Heart right ventricle (tissue), 16 donors: ENCODE results near the gene GRM8. TPM values are rescaled to one million over a fixed set of nuclear protein-coding genes. Genes with fewer than 3 reads are reported as not detected.

ENCODE experiments used
- ATAC-seq, 8 donors: fragments of 200-7000 bp; cut with Tn5 transposase; one replicate each; pipeline ENCODE4 v1.9.1; 2020; ENCODE audit warnings: mild to moderate bottlenecking in 8 of 8, moderate library complexity in 8 of 8, moderate number of reproducible peaks in 1 of 8
- DNase-seq, 2 donors: peaks; one replicate each; pipeline ENCODE4 v3.0.0-alpha.2; 2020
- H3K27ac ChIP-seq, 10 donors: fragments of 200-600 bp; sonication (generic) in 2 of 10; one replicate each; pipeline versions ENCODE4 v1.5.0 to v1.8.0; 2020 to 2022; ENCODE audit warnings: mild to moderate bottlenecking in 3 of 10
- H3K27me3 ChIP-seq, 7 donors: fragments of 200-600 bp; one replicate each; pipeline ENCODE4 v1.8.0; 2021 to 2022; ENCODE audit warnings: mild to moderate bottlenecking in 2 of 7
- H3K36me3 ChIP-seq, 9 donors: fragments of 200-600 bp; sonication (generic) in 1 of 9; one replicate each; pipeline versions ENCODE4 v1.5.0 to v1.8.0; 2020 to 2022; ENCODE audit warnings: mild to moderate bottlenecking in 2 of 9
- H3K4me1 ChIP-seq, 9 donors: fragments of 200-600 bp; sonication (generic) in 1 of 9; one replicate each; pipeline versions ENCODE4 v1.5.0 to v1.8.0; 2020 to 2022; ENCODE audit warnings: mild to moderate bottlenecking in 4 of 9
- H3K4me3 ChIP-seq, 10 donors: fragments of 200-600 bp; sonication (generic) in 2 of 10; one replicate each; pipeline versions ENCODE4 v1.5.0 to v1.8.0; 2020 to 2022; ENCODE audit warnings: mild to moderate bottlenecking in 7 of 10, moderate library complexity in 2 of 10
- H3K9me3 ChIP-seq, 11 donors: fragments of 200-600 bp in 10 of 11; sonication (generic) in 2 of 11; one replicate each; pipeline versions ENCODE4 v1.5.0 to v1.8.0; 2013 to 2022; ENCODE audit warnings: mild to moderate bottlenecking in 2 of 11, control low read depth in 1 of 11, moderate library complexity in 1 of 11
- CTCF ChIP-seq, 9 donors: fragments of 200-600 bp; sonication (generic) in 2 of 9; IDR thresholded peaks; one replicate each; pipeline versions ENCODE4 v1.5.0 to v1.8.0; 2021 to 2022; ENCODE audit warnings: antibody characterized with exemption in 9 of 9, mild to moderate bottlenecking in 5 of 9, moderate library complexity in 1 of 9
- WGBS, 2 donors: extraction: QIAGEN DNeasy Blood & Tissue Kit; methylation state at CpG; one replicate each; pipeline ENCODE4 v1.1.7; 2013; ENCODE audit warnings: inconsistent platforms in 1 of 2; 5-methylcytosine and 5-hydroxymethylcytosine counted together
- intact Hi-C, 10 donors: fragments of 100-400 bp; cut with DNase I; formaldehyde crosslinking; loops; one replicate each; pipeline versions ENCODE4 v1.11.1 to v1.14.2; 2022
- polyA plus RNA-seq, 2 donors: library from polyadenylated mRNA; stranded (reverse); fragments of 200-250 nt; gene quantifications; one replicate each; pipeline ENCODE4 v1.2.3, GENCODE V29; 2013
- total RNA-seq, 10 donors: library from RNA; stranded (reverse); fragmentation: NEBNext Ultra II Directional in 3 of 10; extraction: Animal tissue kit (Norgen Biotek cat#: 25700) in 3 of 10; gene quantifications; one replicate each; pipeline versions ENCODE4 v1.2.1 to v1.2.4, GENCODE V29; 2021 to 2023
- donor health status: Arrhythmogenic right ventricular cardiomyopathy.
- donor health status: ischemic (EF 13 %, LVEDD 7.1; RV severe dilation, severe dysfunction).
- donor health status: healthy with polysubstance abuse.
- donor health status: DM: no; HTN: yes; CAD: no.
- donor health status: DM: no; HTN: no; CAD: no.
- donor health status: ischemic (EF 25% LVEDD 6.9; RV normal size, moderate dysfunction).
- donor health status: ischemic (EF 25% LVEDD 5.7; RV mildly dilated, moderate dysfunction).
- donor health status: healthy.
- donor health status: DM: yes; HTN: yes; CAD: no.
- donor health status: Ischemic cardiomyopathy.
- donor health status: ischemic (EF 35%, LVEDD 5.7; RV mildly dilated, moderate dysfunction).
- donor health status: nonischemic (EF 11% LVEDD 7.7; RV severe dilation, severe dysfunction).
- donor health status: DM: yes; HTN: yes; CAD: no.
- donor health status: PGD.
- donor health status: ischemic (EF 29% LVEDD 5.4; RV normal size, mild dysfunction).
- donor health status: nonischemic (EF 23%, LVEDD 6.1; RV moderate dilation, normal function).

GRM8 gene
- total and polyA plus RNA-seq, 12 donors = 0.13 to 0.68 (median 0.34) TPM; not detected in 5

GRCh38 chr7:126755381-126755780 lies 497.4 kb downstream of the GRM8 start:
- WGBS, 2 donors = 65 to 77% methylated on average over 3 of the region's 3 CpGs
- intact Hi-C loops = no loop called here
- no peak for TF ChIP-seq CTCF (IDR thresholded peaks at IDR 0.05)
- no peak overlapping the region for H3K4me3 ChIP-seq
- H3K4me1 ChIP-seq = no peaks in the 10 kb centered on the region
- no peak overlapping the region for H3K27ac ChIP-seq
- H3K36me3 ChIP-seq = no peaks in the 10 kb centered on the region
- H3K9me3 ChIP-seq = no peaks in the 10 kb centered on the region
- ATAC-seq (no peak), DNase-seq (no peak)
- no peaks in the 10 kb centered on the region for H3K27me3 ChIP-seq

GRCh38 chr7:126750207-126750911 lies 502.4 kb downstream of the GRM8 start:
- H3K27ac ChIP-seq = no peak overlapping the region
- no peaks in the 10 kb centered on the region for H3K4me1 ChIP-seq
- no peaks in the 10 kb centered on the region for H3K27me3 ChIP-seq
- DNase-seq = no peak
- no peaks in the 10 kb centered on the region for H3K36me3 ChIP-seq
- intact Hi-C loops = no loop called here
- H3K9me3 ChIP-seq = no peaks in the 10 kb centered on the region
- WGBS, 2 donors = 81 to 89% methylated on average over 4 of the region's 4 CpGs
- ATAC-seq = no peak
- no peak overlapping the region for H3K4me3 ChIP-seq
- no peak for TF ChIP-seq CTCF (IDR thresholded peaks at IDR 0.05)

- intact Hi-C loops = no loop called here
- Histone ChIP-seq H3K9me3 (no peaks in the 10 kb centered on the region), H3K27me3 (no peaks in the 10 kb centered on the region), H3K4me3 (no peak overlapping the region), H3K4me1 (no peaks in the 10 kb centered on the region), H3K36me3 (no peaks in the 10 kb centered on the region), H3K27ac (no peak overlapping the region)
- ATAC-seq = no peak
- TF ChIP-seq CTCF (IDR thresholded peaks at IDR 0.05) = no peak
- 54 to 63% methylated on average over 2 of the region's 2 CpGs for WGBS, 2 donors
- no peak for DNase-seq
Observed at GRCh38 chr7:126728967-126729366, 523.8 kb downstream of the GRM8 start.

- intact Hi-C loops = no loop called here
- no peak for ATAC-seq
- 61 to 68% methylated on average over 5 of the region's 5 CpGs for WGBS, 2 donors
Observed at GRCh38 chr7:126727930-126728391, 524.8 kb downstream of the GRM8 start.

More at GRCh38 chr7:126727930-126728391, 524.8 kb downstream of the GRM8 start:
- no peak for TF ChIP-seq CTCF (IDR thresholded peaks at IDR 0.05)
- Histone ChIP-seq H3K36me3 (no peaks in the 10 kb centered on the region), H3K4me1 (no peaks in the 10 kb centered on the region), H3K27me3 (no peaks in the 10 kb centered on the region), H3K27ac (no peak overlapping the region), H3K4me3 (no peak overlapping the region), H3K9me3 (no peaks in the 10 kb centered on the region)
- no peak for DNase-seq
